GM23338 (cell line): ENCODE results near the gene HIBADH. TPM values are rescaled to one million over a fixed set of nuclear protein-coding genes. Genes with fewer than 3 reads are reported as not detected.

Source experiments
- ATAC-seq: fragments of 200-7000 bp; cut with Tn5 transposase; 3 replicates; pipeline ENCODE4 v1.9.1; 2020
- DNase-seq: peaks from one replicate; pipeline ENCODE4 v3.0.0-alpha.2; 2015; ENCODE audit warnings: low spot score
- H2AFZ ChIP-seq: fragments of 200-600 bp; sonication (generic); 2 replicates; pipeline ENCODE4 v1.8.0; 2016; ENCODE audit warnings: antibody characterized with exemption, mild to moderate bottlenecking, moderate library complexity
- H3F3A ChIP-seq: fragments of 200-600 bp; sonication (generic); replicated peaks from 2 replicates; pipeline ENCODE4 v1.8.0; 2017; ENCODE audit warnings: antibody characterized with exemption, mixed run types, low read depth
- H3K27ac ChIP-seq: fragments of 200-600 bp; sonication (generic); 2 replicates; pipeline ENCODE4 v1.6.1; 2016; ENCODE audit warnings: low read depth
- H3K27me3 ChIP-seq: fragments of 200-600 bp; sonication (generic); 2 replicates; pipeline ENCODE4 v1.8.0; 2016; ENCODE audit warnings: mild to moderate bottlenecking, mixed run types, moderate library complexity; ENCODE audit not compliant: insufficient read depth
- H3K36me3 ChIP-seq: fragments of 200-600 bp; sonication (generic); 2 replicates; pipeline ENCODE4 v1.8.0; 2016; ENCODE audit warnings: mild to moderate bottlenecking; ENCODE audit not compliant: insufficient read depth
- H3K4me1 ChIP-seq: fragments of 200-600 bp; sonication (generic); 2 replicates; pipeline ENCODE4 v1.8.0; 2016; ENCODE audit warnings: mild to moderate bottlenecking, moderate library complexity; ENCODE audit not compliant: insufficient read depth
- H3K4me2 ChIP-seq: fragments of 200-600 bp; sonication (generic); 2 replicates; pipeline ENCODE4 v1.7.1; 2017; ENCODE audit warnings: mixed run types
- H3K4me3 ChIP-seq: fragments of 200-600 bp; sonication (generic); 2 replicates; pipeline ENCODE4 v1.6.1; 2016; ENCODE audit warnings: mixed run types
- H3K79me2 ChIP-seq: fragments of 200-600 bp; sonication (generic); replicated peaks from 2 replicates; pipeline ENCODE4 v1.8.0; 2017; ENCODE audit warnings: mild to moderate bottlenecking; ENCODE audit not compliant: insufficient read depth
- H3K9me2 ChIP-seq: fragments of 200-600 bp; sonication (generic); 2 replicates; pipeline ENCODE4 v1.8.0; 2017; ENCODE audit not compliant: insufficient read depth
- H4K20me1 ChIP-seq: fragments of 200-600 bp; sonication (generic); replicated peaks from 2 replicates; pipeline ENCODE4 v1.8.0; 2017; ENCODE audit warnings: mild to moderate bottlenecking; ENCODE audit not compliant: insufficient read depth
- H3K27ac Mint-ChIP-seq: 2 replicates; pipeline ENCODE4 v1.8.0; 2020; ENCODE audit warnings: inconsistent platforms, mild to moderate bottlenecking, moderate library complexity, mixed read lengths
- H3K27me3 Mint-ChIP-seq: 3 replicates; pipeline ENCODE4 v1.8.0; 2022; ENCODE audit warnings: low read depth, mild to moderate bottlenecking, moderate library complexity, mixed read lengths, inconsistent platforms; ENCODE audit not compliant: insufficient read depth, poor library complexity
- H3K36me3 Mint-ChIP-seq: 3 replicates; pipeline ENCODE4 v1.8.0; 2021; ENCODE audit warnings: low read depth, mild to moderate bottlenecking, inconsistent platforms, moderate library complexity, mixed read lengths
- H3K4me1 Mint-ChIP-seq: 3 replicates; pipeline ENCODE4 v1.8.0; 2020; ENCODE audit warnings: mild to moderate bottlenecking, inconsistent platforms, mixed read lengths
- H3K4me3 Mint-ChIP-seq: 3 replicates; pipeline ENCODE4 v1.8.0; 2021; ENCODE audit warnings: moderate library complexity, mild to moderate bottlenecking, inconsistent platforms, mixed read lengths
- H3K9me3 Mint-ChIP-seq: 3 replicates; pipeline ENCODE4 v1.8.0; 2020; ENCODE audit warnings: moderate library complexity, mild to moderate bottlenecking, inconsistent platforms, mixed read lengths
- CTCF ChIP-seq, 2 experiments: fragments of 200-600 bp in 1 of 2; sonication (generic) in 1 of 2; conservative IDR thresholded peaks; 2 replicates each; pipeline versions ENCODE4 v1.5.1 to v1.6.1; 2016 to 2017; ENCODE audit warnings: antibody characterized with exemption in 2 of 2, low read depth in 2 of 2, mild to moderate bottlenecking in 2 of 2, moderate library complexity in 1 of 2
- EZH2phosphoT487 ChIP-seq: fragments of 200-600 bp; sonication (generic); IDR thresholded peaks from one replicate; pipeline ENCODE4 v1.8.1; 2018; ENCODE audit warnings: antibody characterized with exemption; ENCODE audit not compliant: unreplicated experiment
- JUNB ChIP-seq: IDR thresholded peaks from one replicate; pipeline ENCODE4 v1.6.1; 2016; ENCODE audit warnings: antibody characterized with exemption; ENCODE audit not compliant: unreplicated experiment
- ZNF462 ChIP-seq: fragments of 250-450 bp; sonication (Bioruptor Pico); IDR thresholded peaks from 2 replicates; pipeline ENCODE4 v1.5.0; 2020; ENCODE audit warnings: mild to moderate bottlenecking, moderate library complexity
- polyA plus RNA-seq: library from polyadenylated mRNA; unstranded; fragments of >200 nt; fragmentation: Nextera tagmentation; extraction: Ambion mirVana; gene quantifications from 2 replicates; pipeline ENCODE4 v1.2.1, GENCODE V29; 2016
- total RNA-seq: library from RNA; depleted of rRNA; stranded (reverse); fragments of >200 nt; shearing (Covaris generic); gene quantifications from 2 replicates; pipeline ENCODE4 v1.2.3, GENCODE V29; 2014

HIBADH gene
- total and polyA plus RNA-seq, 2 experiments from 2014 or later = 31.3 to 57.0 TPM

- Histone ChIP-seq H2AFZ (no peak overlapping the region), H4K20me1 (no peaks in the 10 kb centered on the region), H3K4me2 (peak overlapping the region; percentile 48), H3K27ac (no peak overlapping the region), H3F3A (no peaks in the 10 kb centered on the region), H3K4me3 (0 out of 2 replicates have a peak overlapping the region, but pooled peaks have one; percentile 24), H3K79me2 (no peaks in the 10 kb centered on the region; the same call in 1 of the 2 replicates), H3K27me3 (no peaks in the 10 kb centered on the region), H3K36me3 (no peaks in the 10 kb centered on the region), H3K4me1 (peaks cover 55% of the 10 kb centered on the region), H3K9me2 (no peaks in the 10 kb centered on the region)
- TF ChIP-seq ZNF462 (CRISPR knock-in tag) (no peak), JUNB (no peak), CTCF (conservative IDR thresholded peaks at IDR 0.05; ENCODE audit: low read depth in 2 of 2) (peak; percentile 48 to 57), EZH2phosphoT487 (no peak)
- no peaks in the 10 kb centered on the region for H3K27me3 Mint-ChIP-seq
- DNase-seq = peak; percentile 43
- no peaks in the 10 kb centered on the region for H3K36me3 Mint-ChIP-seq
- no peaks in the 10 kb centered on the region for H3K9me3 Mint-ChIP-seq
- H3K4me1 Mint-ChIP-seq = peaks cover 58% of the 10 kb centered on the region
- peak overlapping the region; percentile 47; the same call in 2 of the 3 replicates for H3K4me3 Mint-ChIP-seq
- ATAC-seq = no peak
- no peak overlapping the region; the same call in 1 of the 2 replicates for H3K27ac Mint-ChIP-seq
Observed at GRCh38 chr7:27605689-27606269, 56.9 kb downstream of the HIBADH start.
